ENCODE measurements around the gene COBLL1. TPM values are rescaled to one million over a fixed set of nuclear protein-coding genes. Genes with fewer than 3 reads are reported as not detected.

COBLL1 gene
- total RNA-seq, 4 donors from 2014 or later = 42.2 to 59.4 (median 45.2) TPM

- H3K27ac ChIP-seq = no peak overlapping the region
These were observed 118.8 kb downstream of the COBLL1 start for GRCh38 chr2:164722616-164723338.

GRCh38 chr2:164721430-164721829 is 120.2 kb downstream of the COBLL1 start:
- no peaks in the 10 kb centered on the region for H3K27me3 ChIP-seq
- no peaks in the 10 kb centered on the region for H3K4me1 ChIP-seq
- DNase-seq = no peak
- no peaks in the 10 kb centered on the region for H3K9me3 ChIP-seq
- H3K36me3 ChIP-seq = no peaks in the 10 kb centered on the region
- no peak overlapping the region for H3K27ac ChIP-seq
- no peak overlapping the region for H3K4me3 ChIP-seq
- TF ChIP-seq POLR2A (IDR thresholded peaks at IDR 0.05) = no peak
- TF ChIP-seq CTCF (IDR thresholded peaks at IDR 0.05) = no peak

More at GRCh38 chr2:164722616-164723338, 118.8 kb downstream of the COBLL1 start:
- H3K9me3 ChIP-seq = no peaks in the 10 kb centered on the region
- DNase-seq = no peak
- no peak overlapping the region for H3K4me3 ChIP-seq
- H3K36me3 ChIP-seq = no peaks in the 10 kb centered on the region
- H3K4me1 ChIP-seq = no peaks in the 10 kb centered on the region
- no peaks in the 10 kb centered on the region for H3K27me3 ChIP-seq
- TF ChIP-seq POLR2A (IDR thresholded peaks at IDR 0.05) = no peak
- no peak for TF ChIP-seq CTCF (IDR thresholded peaks at IDR 0.05)

DNA sequence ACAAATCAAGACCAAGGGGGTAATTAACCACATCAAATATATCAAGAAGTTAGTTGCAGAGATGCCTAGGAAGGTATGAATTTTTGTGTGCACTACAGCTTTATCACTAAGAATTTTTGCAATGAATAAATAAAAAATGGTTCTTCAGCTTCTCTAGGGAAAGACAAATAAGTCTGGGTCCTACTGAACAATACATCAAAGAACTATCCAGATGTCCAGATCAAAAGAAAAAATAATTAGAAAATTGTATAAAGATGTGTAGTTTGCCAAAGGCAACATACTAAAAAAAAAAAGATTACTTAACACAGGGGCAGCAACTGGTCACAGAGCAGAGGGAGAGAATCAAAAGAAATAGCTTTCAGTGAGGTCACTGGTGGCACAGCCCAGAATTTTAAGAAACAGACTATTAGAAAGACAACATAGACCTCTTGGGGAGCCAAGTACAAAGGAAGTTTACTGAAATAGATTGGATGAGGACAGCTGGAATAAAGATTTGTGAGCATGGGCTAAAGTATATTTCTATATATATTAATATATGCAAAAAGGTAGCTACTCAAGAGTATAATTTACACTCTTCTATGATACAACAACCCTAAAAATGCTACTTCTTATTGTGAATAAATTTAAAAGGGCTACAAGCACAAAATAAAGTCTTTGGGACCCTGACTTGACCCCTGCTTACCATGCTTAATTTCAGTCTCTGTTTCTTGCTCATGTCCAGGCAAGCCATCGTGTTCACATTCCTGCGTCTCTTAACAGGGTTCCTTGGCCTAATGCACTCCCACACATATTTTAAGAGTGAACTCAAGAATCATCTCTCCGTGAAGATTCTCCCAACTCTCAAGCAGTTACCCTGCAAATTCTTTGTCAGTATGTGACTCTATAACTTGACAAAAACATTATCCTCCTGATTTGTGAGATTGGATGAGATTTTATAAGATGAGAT is 121.4 kb downstream of the COBLL1 start:
- no peak for TF ChIP-seq CTCF (IDR thresholded peaks at IDR 0.05)
- no peak for TF ChIP-seq POLR2A (IDR thresholded peaks at IDR 0.05)
- H3K4me1 ChIP-seq = no peaks in the 10 kb centered on the region
- no peaks in the 10 kb centered on the region for H3K9me3 ChIP-seq
- H3K27me3 ChIP-seq = no peaks in the 10 kb centered on the region
- no peak for DNase-seq
- H3K4me3 ChIP-seq = no peak overlapping the region
- H3K27ac ChIP-seq = no peak overlapping the region
- no peaks in the 10 kb centered on the region for H3K36me3 ChIP-seq

DNA sequence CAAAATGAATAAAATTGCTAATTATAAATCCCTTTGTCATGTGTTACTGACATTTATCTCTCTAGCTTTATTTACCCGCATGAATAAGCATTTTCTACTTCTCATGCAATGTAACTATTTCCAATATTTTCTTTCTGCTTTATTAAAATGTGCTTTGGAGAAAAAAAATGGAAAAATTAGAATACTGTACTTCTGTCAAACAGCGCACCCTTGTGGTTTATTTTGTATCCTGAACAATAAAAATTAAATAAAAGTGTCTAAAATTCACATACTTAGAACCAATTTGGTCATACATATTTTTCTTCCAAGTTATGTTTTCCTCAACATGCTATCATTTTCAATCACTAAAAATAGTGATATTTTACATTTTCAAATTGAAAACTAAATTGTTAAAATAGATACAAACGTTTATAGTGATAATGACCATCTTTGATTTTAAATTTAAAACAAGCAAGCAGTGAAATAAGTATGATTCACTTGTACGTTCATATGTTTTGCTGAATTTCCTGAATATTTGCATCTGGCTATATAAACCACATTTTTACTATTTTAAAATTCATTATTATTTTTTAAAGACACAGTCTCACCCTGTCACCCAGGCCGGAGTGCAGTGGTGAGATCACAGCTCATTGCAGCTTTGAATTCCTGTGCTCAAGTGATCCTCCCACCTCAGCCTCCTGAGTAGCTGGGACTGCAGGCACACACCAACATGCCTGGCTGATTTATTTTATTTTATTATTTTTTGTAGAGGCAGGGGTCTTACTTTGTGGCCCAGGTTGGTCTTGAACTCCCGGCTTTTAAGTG is 124.4 kb downstream of the COBLL1 start:
- Histone ChIP-seq H3K4me3 (no peak overlapping the region), H3K36me3 (no peaks in the 10 kb centered on the region), H3K4me1 (no peaks in the 10 kb centered on the region), H3K9me3 (no peaks in the 10 kb centered on the region), H3K27me3 (no peaks in the 10 kb centered on the region), H3K27ac (no peak overlapping the region)
- no peak for DNase-seq
- TF ChIP-seq CTCF (IDR thresholded peaks at IDR 0.05) (peak; percentile 11 to 73 (median 62)), POLR2A (IDR thresholded peaks at IDR 0.05) (no peak)

GRCh38 chr2:164714471-164714870 is 127.2 kb downstream of the COBLL1 start:
- TF ChIP-seq POLR2A (IDR thresholded peaks at IDR 0.05) (no peak), CTCF (IDR thresholded peaks at IDR 0.05) (no peak)
- Histone ChIP-seq H3K36me3 (no peaks in the 10 kb centered on the region), H3K4me3 (no peak overlapping the region), H3K4me1 (no peaks in the 10 kb centered on the region), H3K27ac (no peak overlapping the region), H3K9me3 (no peaks in the 10 kb centered on the region), H3K27me3 (no peaks in the 10 kb centered on the region)
- DNase-seq = no peak
